GM12873 (cell line): Measurements from ENCODE around the gene GPT2.

Source experiments
- TF ChIP-seq, protein P1 (sequence below): IDR thresholded peaks from 2 replicates; pipeline ENCODE4 v1.5.1; 2012; ENCODE audit warnings: low read depth, mild to moderate bottlenecking, moderate library complexity, low read length, control low read depth; ENCODE audit not compliant: insufficient read depth; ENCODE audit errors: missing control alignments

Gene GPT2

DNA sequence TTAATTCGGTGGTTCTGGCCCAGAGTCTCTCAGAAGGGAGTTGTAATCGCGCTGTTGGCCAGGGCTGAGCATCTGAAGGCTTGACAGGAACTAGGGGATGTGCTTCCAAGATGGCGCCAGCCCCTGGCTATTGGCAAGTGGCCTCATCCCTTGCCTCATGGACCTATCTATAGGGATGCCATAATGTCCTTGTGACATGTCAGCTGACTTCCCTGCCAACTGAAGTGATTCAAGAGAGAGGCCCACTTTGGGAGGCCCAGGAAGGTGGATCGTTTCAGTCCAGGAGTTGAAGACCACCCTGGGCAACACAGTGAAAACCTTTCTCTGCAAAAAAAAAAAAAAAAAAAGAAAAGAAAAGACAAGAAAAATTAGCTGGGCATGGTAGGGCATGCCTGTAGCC lies 38.2 kb upstream of the GPT2 start:
- TF ChIP-seq, protein P1, sequence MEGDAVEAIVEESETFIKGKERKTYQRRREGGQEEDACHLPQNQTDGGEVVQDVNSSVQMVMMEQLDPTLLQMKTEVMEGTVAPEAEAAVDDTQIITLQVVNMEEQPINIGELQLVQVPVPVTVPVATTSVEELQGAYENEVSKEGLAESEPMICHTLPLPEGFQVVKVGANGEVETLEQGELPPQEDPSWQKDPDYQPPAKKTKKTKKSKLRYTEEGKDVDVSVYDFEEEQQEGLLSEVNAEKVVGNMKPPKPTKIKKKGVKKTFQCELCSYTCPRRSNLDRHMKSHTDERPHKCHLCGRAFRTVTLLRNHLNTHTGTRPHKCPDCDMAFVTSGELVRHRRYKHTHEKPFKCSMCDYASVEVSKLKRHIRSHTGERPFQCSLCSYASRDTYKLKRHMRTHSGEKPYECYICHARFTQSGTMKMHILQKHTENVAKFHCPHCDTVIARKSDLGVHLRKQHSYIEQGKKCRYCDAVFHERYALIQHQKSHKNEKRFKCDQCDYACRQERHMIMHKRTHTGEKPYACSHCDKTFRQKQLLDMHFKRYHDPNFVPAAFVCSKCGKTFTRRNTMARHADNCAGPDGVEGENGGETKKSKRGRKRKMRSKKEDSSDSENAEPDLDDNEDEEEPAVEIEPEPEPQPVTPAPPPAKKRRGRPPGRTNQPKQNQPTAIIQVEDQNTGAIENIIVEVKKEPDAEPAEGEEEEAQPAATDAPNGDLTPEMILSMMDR: no peak

GRCh38 chr16:46848768-46849764 lies 35.1 kb upstream of the GPT2 start:
- TF ChIP-seq, protein P1: no peak

- TF ChIP-seq, protein P1: no peak
These were observed 33.3 kb upstream of the GPT2 start for GRCh38 chr16:46850619-46851555.

DNA sequence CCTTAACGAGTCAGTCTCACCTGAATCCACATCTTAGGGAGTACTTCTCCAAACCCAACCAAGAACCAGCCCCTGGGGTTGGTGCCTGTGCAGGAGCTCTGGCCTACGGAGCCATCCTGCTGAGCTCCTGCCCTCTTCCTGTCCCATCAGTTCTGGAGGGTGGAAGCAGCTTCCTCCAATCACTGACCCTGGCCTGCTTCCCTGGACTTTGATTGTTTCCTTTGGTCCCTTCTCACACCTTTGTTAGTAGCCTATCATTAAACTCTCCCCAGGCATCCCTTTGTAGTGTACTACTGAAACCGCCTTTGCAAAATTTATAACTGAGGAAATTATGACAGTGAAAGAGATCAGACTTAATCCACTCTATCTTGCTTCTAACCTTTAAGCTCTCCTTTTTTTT lies 32.0 kb upstream of the GPT2 start:
- TF ChIP-seq, protein P1: no peak

GRCh38 chr16:46853713-46854443 lies 30.3 kb upstream of the GPT2 start:
- TF ChIP-seq, protein P1: peak; percentile 90

GRCh38 chr16:46854846-46855245 lies 29.3 kb upstream of the GPT2 start:
- TF ChIP-seq, protein P1: no peak
